ENCODE data around the gene SOX6.

GRCh38 chr11:16030664-16031063 lies 325.7 kb downstream of the SOX6 start:
- TF ChIP-seq POLR2A (IDR thresholded peaks at IDR 0.05) (no peak), CTCF (IDR thresholded peaks at IDR 0.05) (no peak), POLR2AphosphoS5 (IDR thresholded peaks at IDR 0.05) (no peak)
